GM21619 (cell line): ENCODE data around the gene TMEM174.

Source experiments
- ATAC-seq: cut with Tn5 transposase; IDR thresholded peaks from one replicate; pipeline ENCODE4 v1.9.1; 2021; ENCODE audit not compliant: unreplicated experiment

The TMEM174 gene, protein sequence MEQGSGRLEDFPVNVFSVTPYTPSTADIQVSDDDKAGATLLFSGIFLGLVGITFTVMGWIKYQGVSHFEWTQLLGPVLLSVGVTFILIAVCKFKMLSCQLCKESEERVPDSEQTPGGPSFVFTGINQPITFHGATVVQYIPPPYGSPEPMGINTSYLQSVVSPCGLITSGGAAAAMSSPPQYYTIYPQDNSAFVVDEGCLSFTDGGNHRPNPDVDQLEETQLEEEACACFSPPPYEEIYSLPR

GRCh38 chr5:73172951-73173350 lies at the start of gene TMEM174:
Gene TMEM174, plus strand, starts transcription at chr5:73173193. Its CDS starts 51 bp downstream, at chr5:73173244.
- no peak for ATAC-seq

GRCh38 chr5:73125289-73125688 lies 47.7 kb upstream of the TMEM174 start:
- ATAC-seq, result no peak

DNA sequence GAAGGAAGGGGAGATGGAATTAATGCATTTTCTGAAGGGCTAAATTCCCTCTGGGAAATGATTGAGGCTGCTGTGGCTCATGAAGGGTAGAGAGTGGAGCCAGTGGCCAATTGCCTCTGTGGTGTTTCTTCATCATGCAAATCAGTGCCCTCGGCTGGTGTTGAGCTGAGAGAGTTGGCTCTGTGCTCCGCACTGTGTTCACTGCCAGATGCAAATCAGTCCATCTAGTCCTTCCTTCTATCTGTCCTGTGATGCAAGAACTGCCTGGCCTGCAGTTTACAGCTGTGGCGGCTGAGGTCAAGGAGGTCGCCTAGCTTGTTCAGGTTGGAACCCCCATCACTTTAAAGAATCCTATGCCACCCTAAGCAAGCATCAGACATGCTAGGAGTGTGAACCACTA lies 46.6 kb upstream of the TMEM174 start:
- no peak for ATAC-seq

GRCh38 chr5:73126957-73127356 lies 46.0 kb upstream of the TMEM174 start:
- no peak for ATAC-seq

- ATAC-seq, result no peak
Observed at GRCh38 chr5:73129143-73129542, 43.9 kb upstream of the TMEM174 start.

DNA sequence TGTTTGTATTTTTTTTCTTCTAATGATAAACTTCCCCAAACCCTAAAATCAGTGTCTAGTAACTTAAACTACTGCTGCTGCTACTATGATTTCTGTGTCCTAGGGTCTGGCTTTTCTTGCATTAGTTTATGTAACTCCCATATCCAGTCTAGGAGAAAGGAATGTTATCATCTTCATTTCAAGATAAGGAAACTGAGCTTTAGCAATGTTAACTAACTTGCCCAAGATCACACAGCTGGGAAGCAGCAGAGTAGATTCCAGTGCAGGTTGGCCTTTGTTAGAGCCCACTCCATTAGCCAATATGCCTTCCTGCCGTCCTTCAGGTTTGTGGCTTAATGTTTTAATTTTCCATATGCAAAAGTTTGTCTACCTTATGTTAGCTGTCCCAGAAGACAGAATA lies 42.2 kb upstream of the TMEM174 start:
- ATAC-seq, result no peak

DNA sequence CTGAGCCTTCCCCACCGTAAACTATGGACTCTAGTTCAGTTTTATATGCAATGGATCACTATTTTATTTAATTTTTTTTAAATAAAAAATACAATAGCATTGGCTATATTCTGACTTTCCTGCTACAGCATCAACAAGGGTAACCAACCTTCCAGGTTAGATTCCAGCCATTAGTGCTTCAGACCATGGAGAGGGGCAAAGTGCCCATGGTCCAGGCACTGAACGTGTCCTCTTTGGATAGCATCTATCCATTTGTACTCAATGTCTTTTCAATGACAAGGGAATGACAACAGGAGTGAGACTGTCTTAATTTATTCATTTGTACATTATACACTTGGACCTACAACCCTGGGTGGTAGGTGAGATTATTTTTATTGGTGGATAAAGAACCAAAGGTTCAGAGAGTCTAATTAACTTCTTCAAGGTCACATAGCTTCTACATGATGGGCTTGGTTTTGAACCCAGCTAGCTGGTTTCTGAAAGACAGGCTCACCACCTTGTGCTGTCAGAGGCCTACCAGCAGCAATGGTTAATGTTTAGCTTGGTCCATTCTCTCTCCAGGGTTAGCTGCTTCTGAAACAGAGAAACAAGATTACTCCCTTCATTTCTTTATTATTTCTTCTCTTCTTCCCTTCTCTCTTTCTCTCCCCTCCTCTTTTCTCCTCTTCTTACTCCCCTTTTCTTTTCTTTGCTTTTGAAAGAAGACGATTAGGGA lies 41.1 kb upstream of the TMEM174 start:
- ATAC-seq, result no peak

- no peak for ATAC-seq
Observed at GRCh38 chr5:73132759-73133158, 40.2 kb upstream of the TMEM174 start.

GRCh38 chr5:73135021-73135420 lies 38.0 kb upstream of the TMEM174 start:
- no peak for ATAC-seq

GRCh38 chr5:73135429-73136054 lies 37.5 kb upstream of the TMEM174 start:
- no peak for ATAC-seq

- no peak for ATAC-seq
Observed at GRCh38 chr5:73136055-73136562, 36.9 kb upstream of the TMEM174 start.

GRCh38 chr5:73137563-73138530 lies 35.1 kb upstream of the TMEM174 start:
- ATAC-seq, result no peak

GRCh38 chr5:73139485-73139884 lies 33.5 kb upstream of the TMEM174 start:
- no peak for ATAC-seq

DNA sequence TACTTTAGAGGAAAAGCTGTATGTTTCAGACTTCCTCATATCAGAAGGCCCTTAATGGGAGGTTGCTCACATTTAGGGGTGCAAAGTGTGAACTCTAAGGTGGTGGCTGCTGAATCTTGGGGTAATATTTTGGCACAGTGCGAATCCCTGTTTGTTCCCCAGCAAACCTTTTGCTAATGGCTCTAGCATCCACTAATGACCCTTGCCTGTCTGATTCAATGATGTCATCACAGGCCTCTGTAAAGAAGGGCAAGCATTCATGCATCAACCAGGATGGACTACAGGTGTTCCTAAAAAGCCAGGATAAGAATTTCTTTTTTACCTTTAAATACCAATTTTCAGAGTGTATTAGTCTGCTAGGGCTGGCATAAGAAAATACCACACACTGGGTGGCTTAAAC lies 32.2 kb upstream of the TMEM174 start:
- no peak for ATAC-seq

DNA sequence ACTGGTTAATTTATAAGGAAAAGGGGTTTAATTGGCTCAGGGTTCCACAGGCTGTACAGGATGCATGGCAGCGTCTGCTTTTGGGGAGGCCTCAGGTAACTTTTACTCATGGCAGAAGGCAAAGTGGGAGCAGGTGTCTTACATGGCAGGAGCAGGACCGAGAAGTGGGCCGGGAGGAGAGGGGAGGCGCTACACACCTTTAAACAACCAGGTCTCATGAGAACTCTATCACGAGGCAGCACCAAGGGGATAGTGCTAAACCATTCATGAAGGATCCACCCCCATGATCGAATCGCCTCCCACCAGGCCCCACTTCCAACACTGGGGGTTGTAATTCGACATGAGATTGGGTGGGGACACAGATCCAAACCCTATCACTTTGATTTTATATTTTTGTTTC lies 31.0 kb upstream of the TMEM174 start:
- ATAC-seq, result no peak

- ATAC-seq, result no peak
Observed at GRCh38 chr5:73143716-73144115, 29.3 kb upstream of the TMEM174 start.

DNA sequence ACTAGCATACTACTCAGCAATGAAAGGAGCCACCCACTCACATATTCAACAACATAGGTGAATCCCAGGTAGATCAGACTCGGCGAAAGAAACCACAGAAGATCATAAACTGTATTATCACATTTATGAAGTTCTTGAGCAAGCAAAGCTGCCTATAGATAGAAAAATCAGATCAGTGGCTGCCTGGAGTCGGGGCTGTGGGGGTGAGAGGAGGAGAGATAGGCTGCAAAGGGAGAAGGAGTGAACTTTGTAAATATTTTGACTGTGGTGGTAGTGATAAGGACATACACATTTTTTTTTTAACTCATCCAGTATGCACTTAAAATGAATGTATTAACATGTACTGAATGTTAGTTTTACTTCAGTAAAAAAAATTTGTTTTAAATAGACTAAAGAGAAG lies 23.5 kb upstream of the TMEM174 start:
- no peak for ATAC-seq

DNA sequence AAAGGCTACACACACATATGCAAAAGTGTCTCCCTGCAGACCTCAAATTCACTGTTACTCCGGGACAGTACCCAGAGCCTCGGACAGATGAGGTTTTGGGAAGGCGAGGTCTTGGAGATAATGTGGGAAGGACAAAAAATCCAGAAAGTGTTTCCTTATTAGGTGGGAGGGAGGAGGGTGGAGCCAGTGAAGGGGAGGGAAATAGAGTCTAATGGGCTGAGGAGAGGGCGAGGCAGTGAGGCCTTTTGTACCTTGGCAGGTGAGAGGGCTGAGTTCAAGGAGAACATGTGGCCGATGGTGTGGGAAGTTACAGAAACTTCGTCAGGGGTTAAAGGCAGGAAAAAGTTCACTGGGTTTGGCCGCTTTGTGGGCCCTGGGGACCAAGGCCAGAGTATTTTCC lies 22.1 kb upstream of the TMEM174 start:
- no peak for ATAC-seq

DNA sequence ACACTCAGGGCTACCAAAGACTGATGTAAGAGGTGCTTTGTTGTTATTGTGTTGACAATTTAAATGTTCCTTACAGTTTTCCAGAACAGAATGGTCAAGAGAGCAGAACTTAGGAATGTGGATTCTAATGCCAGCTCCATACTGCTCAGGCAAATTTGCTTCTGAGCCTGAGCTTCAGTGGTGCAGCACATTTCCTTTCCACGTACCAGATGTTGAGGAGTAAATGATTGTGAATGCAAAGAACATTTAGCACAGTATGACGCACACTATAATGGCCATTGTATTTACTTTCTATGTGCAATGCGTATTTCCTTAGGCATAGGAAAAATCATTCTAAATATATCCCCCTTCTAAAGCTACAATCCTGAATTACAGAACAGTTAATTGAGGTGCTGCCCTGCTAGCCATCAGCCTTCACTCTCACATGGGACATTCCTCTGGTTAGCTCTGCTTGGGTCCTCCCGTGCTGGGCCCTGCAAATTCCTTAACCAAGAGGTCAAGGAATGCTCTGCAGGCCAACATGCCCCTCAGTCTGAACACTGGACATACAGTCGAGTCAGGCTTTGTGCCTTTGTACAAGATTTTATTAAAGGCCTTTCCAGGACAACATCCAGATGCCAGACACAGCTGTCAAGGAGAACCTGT lies 21.1 kb upstream of the TMEM174 start:
- no peak for ATAC-seq
